CD1c-positive myeloid dendritic cell (primary cell): ENCODE data around the gene ADAMTS14.

Source experiments
- DNase-seq: peaks from one replicate; pipeline ENCODE4 v3.0.0-alpha.2; 2016; ENCODE audit errors: extremely low spot score

The ADAMTS14 gene

DNA sequence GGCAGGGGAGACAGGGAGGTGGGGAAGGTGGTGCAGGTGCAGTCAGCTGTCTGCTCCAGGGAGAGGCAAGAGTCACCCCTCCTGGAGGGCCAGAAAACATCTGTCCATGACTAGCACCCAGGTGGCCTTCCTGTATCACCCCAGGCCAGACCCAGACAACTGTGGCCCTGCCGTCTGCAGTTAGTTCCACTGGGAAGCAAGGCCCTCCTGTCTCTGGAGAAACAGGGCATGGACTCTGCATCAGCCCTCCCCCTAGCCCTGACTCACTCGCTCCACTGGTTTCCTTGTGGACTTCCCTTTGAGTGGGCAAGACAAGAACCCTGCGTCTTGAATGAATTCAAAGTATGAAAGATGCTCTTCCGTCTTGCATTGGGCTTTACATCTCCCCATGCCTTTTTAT, 100.3 kb downstream of the ADAMTS14 start:
- DNase-seq, result peak; percentile 20

DNA sequence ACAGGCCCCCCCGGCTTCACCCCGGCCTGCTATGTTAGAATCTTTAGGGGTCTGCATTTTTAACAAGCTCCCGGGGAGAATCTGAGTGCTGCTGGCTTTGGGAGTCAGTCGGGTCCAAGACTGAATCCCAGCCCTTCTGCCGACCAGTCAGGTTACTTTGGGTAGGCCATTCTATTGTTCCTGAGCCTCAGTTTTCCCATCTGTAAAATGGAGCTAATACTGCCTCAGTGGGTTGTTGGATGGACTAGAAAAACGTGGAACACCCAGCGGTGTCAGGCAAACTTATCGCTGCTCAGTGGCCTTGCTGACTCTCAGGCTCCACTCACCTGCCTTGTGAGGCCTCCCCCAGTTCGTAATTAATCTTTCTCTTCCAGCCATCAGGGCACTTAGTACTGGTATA, 101.2 kb downstream of the ADAMTS14 start:
- DNase-seq, result no peak

DNA sequence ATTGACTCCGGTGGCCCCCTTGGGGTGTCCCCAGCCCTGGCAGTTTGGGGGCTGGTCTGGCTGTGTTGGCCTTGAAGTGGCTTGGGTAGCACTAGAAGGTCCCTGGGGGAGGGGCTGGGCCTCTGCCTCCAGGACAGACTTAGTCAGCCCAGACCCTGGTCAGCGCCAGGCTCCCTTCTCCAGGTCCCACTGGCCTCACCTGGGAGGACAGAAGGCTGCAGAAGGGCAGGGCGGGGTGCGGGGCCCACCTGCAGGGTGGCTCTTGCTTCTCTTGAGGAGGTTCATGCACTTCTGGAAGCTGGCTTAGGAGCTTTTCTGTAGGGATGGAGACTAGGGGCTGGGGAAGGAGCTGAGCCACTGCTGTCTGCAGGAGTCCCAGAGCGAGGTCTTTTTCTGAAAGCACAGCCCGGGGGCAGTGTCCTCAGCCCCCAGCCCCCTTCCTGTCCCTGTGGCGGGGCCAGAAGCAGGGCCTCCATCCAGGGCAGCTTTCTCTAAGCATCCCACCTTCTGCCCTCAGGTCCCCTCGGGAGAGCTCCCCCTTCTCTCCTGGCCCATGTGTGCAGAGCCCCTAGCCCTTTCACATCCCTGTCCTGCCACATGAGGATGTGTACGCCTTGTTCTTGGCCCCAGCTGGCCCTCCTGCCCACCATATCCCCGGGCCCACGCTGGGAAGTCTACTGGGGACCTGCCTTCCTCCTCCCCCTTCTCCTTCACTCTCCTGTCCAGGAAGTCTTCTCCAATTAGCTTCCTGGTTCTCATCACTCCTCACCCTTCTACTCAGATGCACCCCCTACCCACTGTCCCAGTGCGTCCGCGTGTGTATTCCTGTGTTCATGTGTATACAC, 101.9 kb downstream of the ADAMTS14 start:
- DNase-seq, result no peak

DNA sequence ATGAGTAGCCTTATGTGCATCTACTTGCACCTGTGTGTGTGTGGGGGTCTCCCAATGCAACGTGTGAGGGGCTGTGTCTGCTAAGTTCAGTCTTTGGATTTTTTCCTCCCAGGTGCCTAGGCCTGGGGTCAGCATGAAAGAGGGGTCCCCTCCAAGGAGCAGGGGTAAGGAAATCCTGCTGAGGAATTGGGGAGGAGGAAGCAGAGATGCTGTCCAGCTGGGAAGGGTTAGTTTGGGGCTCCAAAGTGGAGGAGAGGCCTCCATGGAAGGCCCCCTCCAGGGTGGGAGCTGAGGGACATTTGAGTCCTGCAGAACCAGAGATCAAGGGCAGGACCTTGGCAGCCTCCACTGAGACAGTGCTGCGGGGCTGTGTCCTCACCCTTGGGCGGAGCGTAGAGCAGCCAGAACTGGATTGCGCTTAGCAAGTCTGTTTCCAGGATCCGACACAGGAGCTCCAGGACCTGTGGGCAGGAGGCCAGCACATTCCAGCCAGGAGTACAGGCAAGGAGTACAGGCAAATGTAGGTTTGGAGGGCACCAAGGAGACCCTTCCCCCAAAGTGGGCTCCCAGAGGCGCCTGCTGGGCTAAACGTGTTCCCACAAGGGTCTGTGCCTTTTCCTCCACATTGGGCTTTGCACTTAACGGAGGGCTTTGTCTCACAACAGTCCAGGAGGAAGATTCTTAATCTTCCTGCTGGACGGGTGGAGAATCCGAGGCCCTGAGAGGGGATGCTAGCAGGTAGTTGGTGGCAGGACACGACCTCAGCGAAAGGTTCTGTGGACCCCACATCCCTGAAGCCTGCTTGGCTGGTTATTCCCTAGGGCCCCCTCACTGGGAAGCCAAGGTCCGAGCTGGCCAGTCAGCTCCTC, 102.7 kb downstream of the ADAMTS14 start:
- no peak for DNase-seq

DNA sequence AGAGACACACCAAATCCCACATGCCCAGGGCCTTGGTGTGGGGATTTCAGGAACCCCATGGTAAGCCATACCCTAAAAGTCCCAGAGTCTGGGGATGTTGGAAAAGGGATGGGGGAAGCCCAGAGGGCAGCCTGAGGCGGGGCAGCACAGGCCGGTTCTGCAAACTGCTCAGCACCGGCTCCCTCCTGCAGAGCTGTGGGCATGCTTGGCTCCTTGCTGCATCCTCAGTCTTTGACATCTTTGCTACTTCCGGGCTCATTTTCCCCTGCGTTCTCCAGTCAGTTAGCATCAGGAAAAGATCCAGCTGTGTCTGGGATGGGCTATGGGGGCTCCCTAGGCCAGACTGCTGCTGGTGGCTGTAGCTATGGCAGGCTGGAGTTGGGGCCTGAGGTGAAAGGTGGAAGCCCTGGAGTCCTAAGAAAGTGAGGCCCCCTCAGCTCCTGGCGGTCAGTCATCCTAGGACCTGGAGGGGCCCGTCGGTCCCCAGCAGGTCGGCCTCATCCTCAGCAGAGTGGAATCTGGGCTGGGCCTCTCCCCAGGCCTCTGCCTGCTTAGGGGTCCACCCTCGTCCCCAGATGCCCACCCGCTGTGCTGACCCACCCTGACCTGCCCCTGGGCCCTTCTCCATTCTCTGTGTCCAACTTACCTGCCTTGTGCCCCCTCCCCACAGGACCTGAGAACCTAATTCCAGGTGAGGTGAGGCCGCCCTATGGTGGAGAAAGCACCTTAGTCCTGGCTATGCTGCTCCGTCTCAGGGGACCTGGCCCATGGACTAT, 103.6 kb downstream of the ADAMTS14 start:
- DNase-seq, result no peak

DNA sequence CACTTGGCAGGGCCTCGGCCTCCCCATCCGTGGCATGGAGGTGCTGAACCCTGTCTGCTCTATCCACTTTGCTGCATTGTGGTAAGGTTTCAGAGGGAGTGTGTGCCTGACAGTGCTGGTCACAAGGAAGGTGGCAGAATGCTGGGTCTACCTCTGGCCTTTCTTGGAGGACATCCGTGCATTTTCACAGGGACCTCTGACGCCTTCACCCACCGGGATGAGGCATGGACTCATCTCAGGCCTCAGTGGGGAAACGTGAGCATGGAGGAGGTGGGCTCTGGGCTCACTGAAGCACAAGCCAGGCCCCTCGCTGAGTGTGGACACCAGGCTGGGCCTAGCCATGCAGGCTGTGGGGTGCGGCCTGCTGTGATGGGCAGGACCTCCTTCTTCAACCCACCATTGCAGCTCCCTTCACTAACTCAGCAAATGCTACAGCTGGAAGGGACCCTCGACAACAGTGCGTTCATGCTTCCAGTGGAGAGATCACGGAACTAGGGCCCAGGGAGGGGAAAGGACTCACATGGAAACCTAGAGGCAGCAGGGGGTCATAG, 104.2 kb downstream of the ADAMTS14 start:
- no peak for DNase-seq

DNA sequence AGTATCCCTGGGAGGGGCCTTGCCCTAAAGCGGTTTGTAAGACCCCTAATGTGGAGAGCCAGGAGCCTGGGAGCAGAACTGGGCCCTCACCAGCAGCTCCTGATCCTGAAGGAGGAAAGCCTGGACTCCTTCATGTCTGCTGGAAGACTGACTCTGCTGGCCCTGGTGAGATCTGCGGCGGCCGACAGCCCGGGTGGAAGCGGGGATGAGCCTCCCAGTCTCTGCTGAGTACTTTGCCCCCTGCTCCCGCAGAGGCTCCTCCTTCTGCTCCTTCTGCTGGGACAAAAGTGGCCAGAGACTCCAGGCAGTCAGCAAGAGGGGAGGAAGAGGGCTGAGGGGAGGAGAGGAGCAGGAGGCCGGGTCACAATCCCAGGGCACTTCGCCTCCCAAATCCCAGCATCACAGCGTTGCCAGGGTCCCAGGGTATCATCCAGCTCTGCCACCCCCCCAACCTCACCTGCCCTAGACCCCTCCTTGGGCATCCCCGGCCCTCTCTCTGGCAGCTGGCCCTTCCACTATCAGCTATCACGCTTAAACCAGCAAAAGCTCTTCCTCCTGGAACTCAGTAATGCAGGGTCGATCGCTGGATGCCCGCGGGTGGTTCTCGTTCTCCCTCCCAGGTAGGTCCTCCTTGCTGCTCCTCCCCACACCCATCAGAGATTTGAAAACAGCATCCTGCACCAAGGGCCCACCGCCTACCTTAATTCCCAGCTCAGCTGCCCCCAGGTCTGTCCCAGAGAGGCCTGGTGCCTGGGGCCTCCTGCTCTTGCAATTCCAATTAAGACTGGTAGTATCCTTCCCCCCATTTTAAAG, 105.0 kb downstream of the ADAMTS14 start:
- DNase-seq, result no peak

DNA sequence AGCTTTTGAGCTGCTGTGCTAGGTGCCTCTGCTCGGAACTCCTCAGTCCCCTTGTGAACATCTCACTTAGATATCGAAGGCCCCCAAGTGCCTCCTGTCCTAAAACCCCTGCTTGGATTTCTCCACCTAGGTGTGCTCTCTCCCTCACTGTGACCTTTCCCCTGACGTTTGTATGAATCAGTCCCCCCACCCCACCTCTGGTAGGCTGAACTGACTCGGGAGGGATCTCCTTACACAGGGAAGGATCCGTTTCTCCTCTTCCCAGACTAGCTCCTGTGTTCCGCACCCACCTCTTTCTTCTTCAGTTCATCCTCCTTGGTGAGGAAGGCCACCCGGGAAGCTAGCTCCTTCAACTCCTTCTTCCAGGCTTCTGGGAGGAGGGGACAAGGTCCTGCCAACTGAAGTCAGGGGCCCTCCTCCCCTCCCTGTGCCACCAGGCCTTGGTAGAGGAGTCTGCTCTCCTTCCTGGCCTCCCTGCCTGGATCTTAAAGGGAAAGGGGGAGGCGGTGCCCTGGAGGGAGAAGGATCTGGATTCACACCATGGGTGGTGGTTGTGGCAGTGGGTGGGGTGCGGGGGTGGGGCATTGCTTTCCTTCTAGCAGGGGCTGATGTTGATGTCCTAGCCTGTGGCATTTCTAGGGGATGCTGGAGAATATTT, 106.1 kb downstream of the ADAMTS14 start:
- DNase-seq, result no peak

DNA sequence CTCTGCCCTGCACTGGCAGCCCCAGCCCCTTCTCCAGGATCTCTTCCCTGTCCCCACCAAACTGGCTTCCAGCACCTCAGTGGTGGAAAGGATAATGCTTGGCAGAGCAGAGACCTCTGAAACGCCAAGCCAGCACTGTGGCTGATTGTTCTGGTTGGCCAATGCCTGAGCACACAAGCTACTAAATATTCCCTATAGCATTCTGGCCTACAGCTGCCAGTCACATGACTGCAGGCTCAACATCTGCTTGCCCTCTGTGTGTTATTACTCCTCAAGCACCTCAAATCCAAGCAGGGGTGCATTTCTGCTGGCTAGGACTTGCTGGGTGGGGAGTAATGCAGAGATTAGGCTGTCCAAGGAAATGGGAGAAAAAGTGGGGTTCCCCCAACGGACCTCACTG, 106.8 kb downstream of the ADAMTS14 start:
- DNase-seq, result no peak

DNA sequence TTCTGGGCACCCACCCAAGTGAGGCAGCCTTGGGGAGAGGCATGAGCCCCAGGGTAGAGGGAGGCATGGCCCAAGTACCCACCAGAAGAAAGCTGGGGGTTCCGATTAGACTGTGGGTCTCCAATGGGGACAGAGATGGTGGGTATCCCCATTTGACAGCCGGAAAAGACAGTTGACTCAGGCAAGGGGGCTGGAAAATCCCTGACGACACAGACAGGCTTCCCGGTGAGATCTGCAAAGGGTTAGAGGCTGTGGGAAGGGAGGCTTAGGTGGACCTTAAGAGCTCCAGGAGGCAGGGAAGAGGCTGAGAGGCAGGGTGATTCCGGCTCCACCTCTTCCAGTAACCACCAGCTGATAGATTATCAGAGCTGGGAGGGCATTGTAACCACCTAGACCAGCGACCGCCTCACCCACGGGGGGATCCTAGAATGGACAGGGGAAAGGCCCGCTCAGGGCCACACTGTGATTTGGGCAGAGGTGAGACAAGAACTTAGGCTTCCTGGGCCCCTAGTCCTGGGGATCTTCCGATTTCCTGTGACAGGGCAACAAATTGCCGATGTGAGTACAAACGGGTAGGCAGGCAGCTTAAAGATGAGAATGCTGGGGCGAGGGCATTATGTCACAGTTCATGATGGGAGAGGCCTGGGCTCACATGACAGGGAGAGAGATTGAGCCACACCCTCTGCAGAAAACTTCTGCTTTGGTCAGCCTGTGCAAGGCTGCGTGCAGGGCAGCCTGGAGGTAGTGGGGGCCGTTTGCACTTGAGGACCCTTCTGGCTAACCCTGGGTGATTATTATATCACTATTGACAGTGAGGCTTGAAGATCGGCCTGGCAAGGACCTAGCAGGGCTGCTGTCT, 107.4 kb downstream of the ADAMTS14 start:
- DNase-seq, result peak; percentile 80

DNA sequence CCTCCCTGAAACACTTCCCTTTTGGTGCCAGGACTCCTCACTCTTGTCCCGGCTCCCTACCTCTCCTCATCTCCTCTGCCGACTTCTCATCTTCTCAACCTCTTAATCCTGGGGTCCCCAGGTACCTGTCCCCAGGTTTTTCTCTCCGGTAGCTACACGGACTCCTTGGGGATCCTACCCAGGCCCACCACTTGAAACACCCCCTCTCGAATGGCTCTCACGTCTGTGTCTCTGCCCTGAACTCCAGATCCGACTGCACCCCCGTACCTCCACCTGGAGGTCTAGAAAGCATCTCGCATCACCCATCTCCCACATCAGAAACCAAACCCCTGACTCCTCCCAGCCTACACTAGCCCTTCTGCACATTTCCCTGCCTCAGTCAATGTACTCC, 108.1 kb downstream of the ADAMTS14 start:
- no peak for DNase-seq

DNA sequence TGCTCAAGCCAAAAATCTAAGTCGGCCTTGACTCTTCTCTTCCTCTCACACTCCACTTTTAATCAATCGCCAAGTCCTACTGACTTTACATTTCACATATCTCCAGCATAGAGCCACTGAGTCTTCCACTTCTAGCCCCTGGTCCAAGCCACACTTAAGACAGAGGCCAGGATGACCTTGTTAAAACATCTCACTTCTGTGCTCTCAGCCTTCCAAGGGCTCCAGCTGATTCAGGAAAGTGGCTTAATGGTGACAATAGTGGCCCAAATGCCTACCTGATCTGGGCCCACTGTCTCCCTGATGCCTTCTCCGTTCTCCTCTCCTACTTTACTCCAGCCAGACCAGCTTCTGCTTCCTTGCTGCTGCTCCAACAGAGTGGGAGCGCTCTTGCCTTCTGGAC, 108.5 kb downstream of the ADAMTS14 start:
- DNase-seq, result no peak

DNA sequence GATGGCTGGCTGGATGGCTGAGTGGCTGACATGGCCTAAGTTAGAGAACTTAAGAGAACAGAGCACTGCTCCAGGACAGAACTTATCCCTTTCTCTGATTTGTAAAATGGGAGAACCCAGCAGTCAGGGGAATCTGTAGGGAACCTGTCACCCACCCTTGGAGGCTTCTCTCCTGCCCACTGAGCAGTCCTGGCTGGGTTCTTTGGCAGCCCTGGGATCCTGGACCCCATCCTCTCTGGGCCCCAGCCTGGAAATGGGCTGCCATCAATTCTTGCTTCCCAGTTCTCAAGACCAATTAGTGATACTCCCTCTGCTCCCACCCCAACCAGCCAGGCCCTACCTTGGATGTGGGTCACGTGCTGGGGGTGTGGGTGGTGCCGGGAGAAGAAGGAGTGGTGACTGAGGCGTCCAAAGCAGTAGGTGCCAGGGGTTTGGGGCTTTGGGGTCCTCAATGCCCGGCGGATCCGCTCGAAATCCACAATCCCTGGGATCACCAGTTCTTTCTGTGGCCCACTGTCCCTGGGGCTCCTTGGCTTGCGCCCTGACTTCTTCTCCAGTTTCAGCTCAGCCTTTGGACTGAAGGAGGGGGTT, 109.2 kb downstream of the ADAMTS14 start:
- DNase-seq, result no peak

DNA sequence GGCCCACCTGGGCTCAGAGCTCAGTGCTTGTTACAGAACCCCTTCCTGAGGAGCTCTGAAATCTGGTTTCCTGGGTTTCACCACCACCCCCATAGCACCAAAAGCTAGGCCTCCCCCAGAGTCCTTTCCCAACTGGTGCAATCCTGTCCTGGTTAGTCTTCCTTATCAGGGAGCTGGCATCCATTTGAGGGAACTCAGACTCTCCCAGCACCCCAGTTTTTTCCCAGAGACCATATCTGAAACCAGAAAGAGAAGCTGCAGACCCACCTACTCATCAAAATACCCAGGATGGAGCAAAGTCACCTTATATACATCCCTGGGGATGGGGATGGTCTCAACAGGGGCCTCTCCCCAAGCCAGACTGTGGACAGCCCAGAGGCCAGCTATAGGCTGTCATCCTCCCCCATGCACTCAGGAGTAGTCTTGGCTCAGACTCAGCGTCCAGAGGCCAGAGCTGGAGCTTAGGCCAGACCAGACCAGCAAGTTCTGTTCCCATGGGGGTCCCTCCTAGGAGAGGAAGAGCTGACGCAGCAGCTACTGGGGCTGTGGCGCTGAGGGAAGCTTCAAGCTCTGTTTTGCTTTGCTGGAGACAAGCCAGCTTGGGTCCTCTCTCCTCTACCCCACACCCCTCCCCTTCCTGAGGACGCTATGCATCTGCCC, 109.9 kb downstream of the ADAMTS14 start:
- no peak for DNase-seq

DNA sequence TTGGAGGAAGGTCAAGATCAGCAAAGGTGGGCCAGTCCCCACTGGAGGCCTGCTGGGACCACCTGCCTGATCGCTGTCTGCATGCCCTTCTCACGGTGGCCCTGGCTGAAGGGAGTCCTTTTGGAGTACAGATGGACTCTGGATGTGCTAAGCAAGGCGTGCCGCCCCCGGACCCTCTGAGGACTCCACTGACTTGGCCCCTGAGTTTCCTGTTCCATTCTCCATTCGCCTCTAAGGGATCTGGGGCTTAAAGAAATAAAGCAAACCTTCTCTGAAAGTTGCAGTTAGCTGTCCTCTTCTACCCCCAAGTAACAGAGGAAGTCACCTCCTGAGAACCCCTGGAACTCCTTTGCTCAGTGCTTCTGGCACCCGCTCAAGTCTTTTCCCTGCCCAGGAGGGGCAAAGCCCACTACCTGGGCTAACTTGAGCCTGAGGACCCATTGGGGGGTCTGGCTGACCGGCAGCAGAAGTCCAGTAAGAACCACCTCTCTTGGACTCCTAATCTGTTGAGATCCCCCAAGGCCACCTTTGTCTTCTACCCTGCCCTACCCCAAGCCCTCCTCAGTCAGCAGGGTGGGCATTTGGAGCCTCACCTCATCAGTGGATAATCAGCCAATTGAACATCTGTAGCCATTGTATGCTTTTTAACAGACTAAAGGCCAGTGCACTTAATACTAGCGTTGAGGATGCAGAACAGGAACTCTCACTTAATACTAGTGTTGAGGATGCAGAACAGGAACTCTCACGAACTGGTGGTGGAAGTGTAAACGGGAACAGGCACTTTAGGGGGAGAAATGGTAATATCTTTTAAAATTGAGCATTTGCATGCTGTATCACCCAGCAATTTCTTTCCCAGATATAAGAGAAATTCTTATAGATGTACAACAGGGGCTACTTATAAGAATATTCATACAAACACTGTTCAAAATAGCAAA, 110.7 kb downstream of the ADAMTS14 start:
- peak; percentile 64 for DNase-seq

DNA sequence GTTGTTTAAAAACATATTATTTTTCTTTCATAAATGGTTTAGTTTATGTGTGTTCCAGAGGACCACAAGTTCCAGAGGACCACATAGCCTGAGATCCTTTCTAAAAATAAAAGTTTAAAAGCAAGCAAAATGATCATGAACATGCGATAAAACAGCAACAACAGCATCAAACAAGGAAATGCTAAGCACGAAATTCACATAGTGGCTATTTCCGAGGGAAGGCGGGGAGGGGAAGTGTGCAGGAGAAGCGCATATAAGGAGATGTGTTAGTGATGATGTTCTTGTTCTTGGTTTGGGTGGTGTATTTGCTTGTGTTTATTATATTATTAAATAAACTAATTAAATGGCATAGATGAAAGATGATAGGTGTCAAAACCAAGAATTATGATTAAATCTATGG, 111.7 kb downstream of the ADAMTS14 start:
- DNase-seq, result peak; percentile 48

DNA sequence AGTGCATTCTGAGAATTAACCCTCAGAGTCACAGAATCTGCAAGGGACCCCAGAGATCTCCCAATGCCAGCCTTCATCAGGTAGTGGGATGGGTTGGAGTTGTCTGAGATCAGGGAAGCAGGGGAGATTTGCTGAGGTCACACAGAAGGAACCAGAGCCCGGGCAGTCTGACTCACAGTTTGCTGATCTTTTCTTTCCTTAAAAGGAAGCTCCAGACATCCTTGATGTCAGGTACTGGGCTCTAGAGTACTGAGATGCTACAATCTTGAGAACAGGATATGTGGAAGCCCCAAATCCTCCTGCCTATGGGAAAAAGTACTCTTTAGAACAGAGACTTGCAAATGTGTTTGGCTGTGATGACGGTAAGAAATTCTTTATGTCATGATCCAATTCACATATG, 112.2 kb downstream of the ADAMTS14 start:
- DNase-seq, result peak; percentile 52
